IPS DF 6.9 (cell line): ENCODE data around the gene MDM4.

Experiments used
- DNase-seq: peaks from one replicate; pipeline ENCODE4 v3.0.0-alpha.2; 2013; ENCODE audit warnings: low read depth, low spot score
- H3K27ac ChIP-seq: one replicate; pipeline ENCODE4 v1.5.1; 2013; ENCODE audit warnings: low read length, control low read depth
- H3K27me3 ChIP-seq: 2 replicates; pipeline ENCODE4 v1.6.1; 2013; ENCODE audit warnings: mild to moderate bottlenecking, low read length; ENCODE audit not compliant: control insufficient read depth, insufficient read depth
- H3K36me3 ChIP-seq: 2 replicates; pipeline ENCODE4 v1.6.1; 2013; ENCODE audit warnings: low read length; ENCODE audit not compliant: control insufficient read depth, insufficient read depth
- H3K4me1 ChIP-seq: 2 replicates; pipeline ENCODE4 v1.6.1; 2013; ENCODE audit warnings: low read length; ENCODE audit not compliant: control insufficient read depth, insufficient read depth
- H3K4me3 ChIP-seq: 2 replicates; pipeline ENCODE4 v1.5.1; 2013; ENCODE audit warnings: mild to moderate bottlenecking, low read length
- H3K9me3 ChIP-seq: 2 replicates; pipeline ENCODE4 v1.6.1; 2013; ENCODE audit warnings: low read length, inconsistent platforms; ENCODE audit not compliant: control insufficient read depth, insufficient read depth
- WGBS: extraction: QIAGEN DNeasy Blood & Tissue Kit; methylation state at CpG from one replicate; pipeline ENCODE4 v1.1.7; 2013; ENCODE audit warnings: mixed read lengths, missing lambda C conversion rate; ENCODE audit not compliant: insufficient read length, insufficient coverage; 5-methylcytosine and 5-hydroxymethylcytosine counted together

Gene MDM4

GRCh38 chr1:204562075-204562990 is 46.1 kb downstream of the MDM4 start:
- H3K4me3 ChIP-seq = no peak overlapping the region
- no peaks in the 10 kb centered on the region for H3K9me3 ChIP-seq
- no peak overlapping the region for H3K27ac ChIP-seq
- H3K27me3 ChIP-seq = no peaks in the 10 kb centered on the region
- DNase-seq = no peak
- H3K4me1 ChIP-seq = peaks cover 13% of the 10 kb centered on the region; the same call in 1 of the 2 replicates
- WGBS = no CpG with 5 or more reads among the region's 37 CpGs
- H3K36me3 ChIP-seq = no peaks in the 10 kb centered on the region; the same call in 1 of the 2 replicates

- H3K27me3 ChIP-seq = no peaks in the 10 kb centered on the region
- H3K4me3 ChIP-seq = no peak overlapping the region
- H3K4me1 ChIP-seq = peaks cover 14% of the 10 kb centered on the region; the same call in 1 of the 2 replicates
- no peak for DNase-seq
- H3K9me3 ChIP-seq = no peaks in the 10 kb centered on the region
- H3K36me3 ChIP-seq = no peaks in the 10 kb centered on the region; the same call in 1 of the 2 replicates
- no CpG with 5 or more reads among the region's 4 CpGs for WGBS
- H3K27ac ChIP-seq = no peak overlapping the region
Measured at GRCh38 chr1:204563307-204563706, 47.1 kb downstream of the MDM4 start.

GRCh38 chr1:204563780-204564179 is 47.6 kb downstream of the MDM4 start:
- H3K27me3 ChIP-seq = no peaks in the 10 kb centered on the region
- H3K9me3 ChIP-seq = no peaks in the 10 kb centered on the region
- no peak for DNase-seq
- H3K36me3 ChIP-seq = no peaks in the 10 kb centered on the region
- H3K4me1 ChIP-seq = peaks cover 16% of the 10 kb centered on the region; the same call in 1 of the 2 replicates
- H3K4me3 ChIP-seq = no peak overlapping the region
- WGBS = no CpG with 5 or more reads among the region's 3 CpGs
- no peak overlapping the region for H3K27ac ChIP-seq

GRCh38 chr1:204564835-204565234 is 48.6 kb downstream of the MDM4 start:
- Histone ChIP-seq H3K4me1 (peaks cover 16% of the 10 kb centered on the region; the same call in 1 of the 2 replicates), H3K4me3 (no peak overlapping the region), H3K27me3 (no peaks in the 10 kb centered on the region), H3K27ac (no peak overlapping the region), H3K36me3 (no peaks in the 10 kb centered on the region), H3K9me3 (no peaks in the 10 kb centered on the region)
- WGBS = no CpG with 5 or more reads among the region's 4 CpGs
- DNase-seq = no peak

- peaks cover 13% of the 10 kb centered on the region; the same call in 1 of the 2 replicates for H3K4me1 ChIP-seq
- WGBS = no CpG with 5 or more reads among the region's 13 CpGs
- H3K27ac ChIP-seq = no peak overlapping the region
- peak; percentile 66 for DNase-seq
- no peaks in the 10 kb centered on the region for H3K36me3 ChIP-seq
- H3K9me3 ChIP-seq = no peaks in the 10 kb centered on the region
- no peak overlapping the region for H3K4me3 ChIP-seq
- H3K27me3 ChIP-seq = no peaks in the 10 kb centered on the region
Measured at GRCh38 chr1:204565617-204566582, 49.7 kb downstream of the MDM4 start.

GRCh38 chr1:204566583-204566955 is 50.4 kb downstream of the MDM4 start:
- no CpG with 5 or more reads among the region's 6 CpGs for WGBS
- Histone ChIP-seq H3K4me3 (no peak overlapping the region), H3K27ac (no peak overlapping the region), H3K36me3 (no peaks in the 10 kb centered on the region), H3K9me3 (no peaks in the 10 kb centered on the region), H3K27me3 (no peaks in the 10 kb centered on the region), H3K4me1 (peaks cover 13% of the 10 kb centered on the region; the same call in 1 of the 2 replicates)
- no peak for DNase-seq

GRCh38 chr1:204567071-204567470 is 50.9 kb downstream of the MDM4 start:
- Histone ChIP-seq H3K27me3 (no peaks in the 10 kb centered on the region), H3K4me3 (no peak overlapping the region), H3K36me3 (no peaks in the 10 kb centered on the region), H3K9me3 (no peaks in the 10 kb centered on the region), H3K27ac (no peak overlapping the region), H3K4me1 (peaks cover 13% of the 10 kb centered on the region; the same call in 1 of the 2 replicates)
- whole genome bisulfite sequencing = no CpG with 5 or more reads among the region's 5 CpGs
- no peak for DNase-seq

GRCh38 chr1:204568576-204569315 is 52.5 kb downstream of the MDM4 start:
- WGBS = no CpG with 5 or more reads among the region's 9 CpGs

GRCh38 chr1:204569478-204569877 is 53.3 kb downstream of the MDM4 start:
- WGBS = no CpG with 5 or more reads among the region's 5 CpGs
- H3K9me3 ChIP-seq = no peaks in the 10 kb centered on the region
- no peak overlapping the region for H3K27ac ChIP-seq
- peaks cover 15% of the 10 kb centered on the region for H3K4me1 ChIP-seq
- H3K27me3 ChIP-seq = no peaks in the 10 kb centered on the region; the same call in 1 of the 2 replicates
- no peak overlapping the region for H3K4me3 ChIP-seq
- H3K36me3 ChIP-seq = no peaks in the 10 kb centered on the region
- DNase-seq = no peak

More at GRCh38 chr1:204568576-204569315, 52.5 kb downstream of the MDM4 start:
- Histone ChIP-seq H3K36me3 (no peaks in the 10 kb centered on the region), H3K27me3 (no peaks in the 10 kb centered on the region; the same call in 1 of the 2 replicates), H3K9me3 (no peaks in the 10 kb centered on the region), H3K4me3 (no peak overlapping the region), H3K4me1 (peaks cover 13% of the 10 kb centered on the region; the same call in 1 of the 2 replicates), H3K27ac (no peak overlapping the region)
- no peak for DNase-seq
